Measurements from ENCODE around the gene HOXA6.

Gene HOXA6

DNA sequence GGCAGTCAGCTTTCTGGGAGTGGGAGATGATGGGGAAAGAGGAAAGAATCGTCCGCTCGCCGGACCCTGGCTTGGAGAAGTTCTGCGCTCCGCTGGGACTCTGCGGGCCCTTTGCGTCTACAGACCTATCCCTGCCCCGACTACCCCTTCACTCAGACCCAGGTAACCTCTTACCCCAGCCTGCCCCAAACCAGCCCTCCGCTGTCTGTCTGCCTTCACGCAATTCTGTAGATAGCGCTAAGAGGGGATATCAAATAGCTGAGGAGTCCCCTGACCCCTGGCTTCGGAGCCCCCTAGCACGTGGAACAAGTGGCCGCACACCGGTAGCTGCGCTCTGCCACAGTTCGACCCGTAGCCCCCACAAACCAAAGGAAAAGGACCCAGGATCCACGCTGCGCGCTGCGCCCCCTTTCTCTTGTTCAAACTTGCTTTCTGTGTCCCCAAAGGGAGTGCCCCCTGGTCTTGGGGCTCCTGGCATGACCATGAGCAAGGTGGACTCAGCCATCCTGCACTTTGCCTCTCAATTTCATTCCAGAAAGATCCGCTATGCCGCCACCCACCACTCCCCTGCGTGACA lies 24.0 kb downstream of the HOXA6 start:
- no peak for DNase-seq (ENCODE audit: low read depth in 2 of 2)

DNA sequence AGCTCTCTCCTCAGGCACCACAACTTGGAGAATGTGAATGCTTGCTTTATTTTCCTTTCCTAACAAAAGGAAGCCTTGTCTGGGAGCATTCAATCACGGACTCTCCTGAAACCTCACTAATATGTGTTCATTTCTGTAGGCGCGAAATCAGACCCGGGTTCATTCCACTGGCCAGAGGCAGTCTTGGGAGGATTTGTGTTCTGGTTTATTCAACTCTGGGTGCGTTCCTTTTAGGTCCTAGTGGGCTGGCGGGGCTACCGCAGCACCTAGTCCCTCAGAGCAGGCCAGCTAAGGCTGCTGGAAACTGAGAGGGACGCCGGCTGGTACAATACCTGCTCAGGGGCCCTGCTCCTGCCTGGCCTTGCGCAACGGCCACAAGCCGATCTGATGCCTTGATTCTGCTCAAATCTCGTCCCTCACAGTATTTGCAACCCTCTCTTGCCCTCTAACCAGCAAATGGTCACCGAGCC lies 24.5 kb downstream of the HOXA6 start:
- no peak for DNase-seq (ENCODE audit: low read depth in 2 of 2)

DNA sequence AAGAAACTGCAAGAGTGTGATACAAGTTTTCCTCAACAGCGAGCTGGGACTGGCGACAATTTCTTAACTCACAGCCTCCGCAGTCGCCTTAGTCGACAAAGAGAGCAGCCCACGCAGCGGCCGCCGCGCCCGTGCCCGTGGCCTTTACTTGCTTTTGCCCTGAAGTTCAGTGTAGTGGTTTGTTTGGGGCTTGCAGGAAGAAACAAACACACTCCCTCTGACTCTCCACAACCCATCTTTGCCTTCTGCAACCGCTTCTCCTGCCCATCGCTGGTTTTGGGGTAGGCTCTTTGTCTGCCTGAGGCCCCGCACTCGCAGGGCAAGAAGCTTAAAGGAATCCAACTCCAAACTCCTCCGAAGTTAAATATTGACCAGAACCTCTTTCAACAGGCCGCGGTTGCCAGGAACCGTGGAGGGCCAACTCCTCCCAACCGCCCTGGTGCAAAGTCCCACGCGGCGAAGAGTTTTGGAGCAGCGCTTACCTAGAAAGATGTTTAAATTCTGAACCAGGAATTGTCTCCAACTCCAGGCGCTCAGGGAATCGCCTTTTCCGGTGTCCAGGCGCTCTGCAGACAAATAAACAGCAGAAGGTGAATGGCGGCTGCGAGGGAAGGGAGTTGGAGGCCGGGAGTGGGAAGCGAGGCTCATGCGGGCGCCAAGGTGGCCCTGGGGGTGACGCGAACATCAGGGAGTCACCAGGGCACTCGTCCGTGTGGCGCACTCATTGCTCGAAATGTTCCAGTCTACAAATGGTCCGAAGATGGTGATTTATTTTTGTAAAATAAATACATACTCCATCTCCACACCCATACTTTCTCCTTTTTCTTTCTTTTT lies 25.3 kb downstream of the HOXA6 start:
- no peak for DNase-seq (ENCODE audit: low read depth in 2 of 2)

DNA sequence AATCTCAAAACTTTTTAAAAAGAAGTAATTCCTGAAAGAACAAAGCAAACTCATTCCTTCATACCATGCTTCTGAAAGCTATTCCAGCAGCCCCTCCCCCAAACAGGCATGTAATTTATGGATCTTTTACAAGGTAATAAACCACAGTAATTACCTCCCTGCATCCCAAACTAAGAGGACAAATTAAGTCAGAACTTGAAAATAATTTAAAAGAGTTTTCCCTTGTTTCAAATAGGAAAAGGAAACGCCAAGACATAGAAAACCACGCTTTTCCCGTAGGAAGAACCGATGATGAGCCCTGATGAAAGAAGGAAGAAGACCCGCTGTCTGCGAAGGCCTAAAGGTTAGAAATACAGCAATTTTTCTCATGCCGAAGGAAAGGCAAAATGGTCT lies 25.9 kb downstream of the HOXA6 start:
- DNase-seq (ENCODE audit: low read depth in 2 of 2), result no peak

DNA sequence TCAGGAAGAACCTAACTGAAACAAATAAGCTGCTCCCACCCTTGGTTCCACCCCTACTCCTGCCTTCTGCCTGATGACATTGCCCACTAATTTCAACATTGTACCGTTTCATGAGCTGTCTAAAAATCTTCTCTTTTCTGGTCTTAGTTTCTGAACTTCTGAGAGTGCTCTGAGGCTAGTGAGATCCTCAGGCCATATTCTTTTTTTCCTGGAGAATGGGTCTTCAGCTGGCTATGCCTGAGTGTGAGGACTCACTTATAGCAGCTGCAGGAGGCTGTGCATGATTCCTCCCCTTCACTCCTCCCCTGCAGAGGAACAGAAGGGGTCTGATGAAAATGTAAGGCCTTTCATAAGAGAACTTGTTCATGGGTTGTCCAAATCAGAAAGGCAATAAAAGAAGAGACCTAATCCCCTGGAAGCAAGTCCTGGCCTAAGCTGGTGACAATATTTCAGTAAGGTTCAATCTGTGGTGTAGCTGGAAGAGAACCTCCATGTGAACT lies 28.1 kb downstream of the HOXA6 start:
- DNase-seq (ENCODE audit: low read depth in 2 of 2), result no peak

DNA sequence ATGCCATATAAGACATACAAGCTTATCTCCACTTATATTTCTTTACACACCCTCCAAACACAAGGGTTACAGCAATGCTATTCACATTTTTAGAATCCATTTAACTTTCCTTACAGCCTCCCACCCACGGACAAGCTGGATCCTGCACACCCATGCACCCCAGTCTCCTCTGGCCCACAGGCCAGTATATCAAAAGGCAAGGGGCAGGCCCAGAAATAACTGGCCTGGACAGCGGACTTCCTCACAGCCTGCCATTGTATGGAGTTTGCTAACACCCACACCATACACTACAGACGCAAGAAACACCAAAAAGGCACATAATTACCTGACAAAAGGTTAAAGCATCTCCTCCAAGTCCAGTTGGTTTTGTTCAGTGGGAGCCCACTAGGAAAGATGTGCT lies 29.0 kb downstream of the HOXA6 start:
- no peak for DNase-seq (ENCODE audit: low read depth in 2 of 2)

DNA sequence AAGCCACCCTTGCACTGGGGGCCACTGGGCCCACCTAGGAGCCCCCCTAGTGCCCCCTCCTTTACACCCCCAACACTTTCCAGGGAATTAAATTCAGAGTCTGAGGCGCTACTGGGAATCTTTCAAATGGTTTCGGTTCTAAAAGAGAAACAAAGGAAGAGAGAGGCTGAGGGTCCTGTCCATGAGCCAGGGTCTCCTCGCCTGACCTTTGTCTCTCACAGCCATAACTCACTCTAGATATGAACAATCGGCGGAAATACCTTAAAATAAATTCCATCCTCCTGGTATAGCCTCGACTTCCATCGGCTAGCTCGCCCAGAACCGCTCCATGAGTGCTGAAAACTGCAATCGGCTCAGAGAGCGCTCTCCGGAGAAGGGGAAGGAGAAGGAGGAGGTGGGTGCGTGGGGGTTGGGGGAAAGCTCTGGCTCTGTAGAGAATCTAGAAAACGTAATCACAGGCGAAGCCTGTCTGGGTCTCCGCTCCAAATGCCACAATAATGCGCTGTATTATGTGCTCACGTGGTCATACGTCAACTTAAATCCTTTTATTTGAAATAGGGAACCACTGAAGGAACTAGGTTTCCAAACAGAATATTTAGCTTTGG lies 29.6 kb downstream of the HOXA6 start:
- DNase-seq (ENCODE audit: low read depth in 2 of 2), result no peak

DNA sequence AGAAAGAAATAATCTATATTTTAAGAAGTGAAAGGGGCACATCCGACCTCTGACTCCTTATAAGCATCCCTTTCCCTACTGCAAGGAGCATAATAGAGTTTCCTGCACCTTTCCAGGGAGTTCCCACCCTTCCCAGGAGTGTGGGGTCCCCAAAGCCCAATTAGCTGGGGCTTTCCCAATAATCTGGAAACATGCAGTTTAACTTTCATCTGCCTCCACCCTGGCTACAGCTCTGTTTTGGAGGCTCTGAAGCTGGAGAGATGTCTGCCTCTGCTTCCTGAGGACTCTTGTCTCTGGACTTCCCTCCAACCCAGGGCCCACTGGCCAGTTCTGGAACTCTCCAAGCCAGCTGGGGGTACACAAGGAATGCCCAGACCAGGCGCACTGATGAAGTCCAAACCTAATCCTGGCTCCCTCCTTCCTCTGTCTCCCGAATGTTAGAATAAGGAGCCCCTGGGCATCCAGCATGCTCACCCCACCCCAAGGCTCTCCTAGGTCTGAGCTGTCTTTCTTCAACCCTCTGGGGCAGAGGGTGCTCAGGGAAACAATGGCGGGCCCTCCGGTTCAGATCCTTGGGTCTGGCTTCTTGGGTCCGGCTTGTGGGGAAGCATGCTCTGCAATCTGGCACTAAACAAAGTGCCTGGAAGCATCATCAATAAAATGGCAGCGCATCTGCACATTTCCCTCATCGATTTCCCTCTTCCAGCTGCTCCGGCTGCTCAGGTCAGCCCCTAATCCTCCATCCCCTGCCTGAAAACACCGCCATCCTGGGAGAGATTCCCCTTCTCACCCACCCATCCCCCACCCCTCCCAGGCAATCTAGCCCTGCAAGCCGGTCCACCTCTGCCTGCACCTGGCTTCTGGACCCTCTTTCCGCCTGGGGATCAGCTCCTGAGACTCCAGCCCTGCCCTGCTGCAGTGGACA lies 30.4 kb downstream of the HOXA6 start:
- DNase-seq (ENCODE audit: low read depth in 2 of 2), result no peak

DNA sequence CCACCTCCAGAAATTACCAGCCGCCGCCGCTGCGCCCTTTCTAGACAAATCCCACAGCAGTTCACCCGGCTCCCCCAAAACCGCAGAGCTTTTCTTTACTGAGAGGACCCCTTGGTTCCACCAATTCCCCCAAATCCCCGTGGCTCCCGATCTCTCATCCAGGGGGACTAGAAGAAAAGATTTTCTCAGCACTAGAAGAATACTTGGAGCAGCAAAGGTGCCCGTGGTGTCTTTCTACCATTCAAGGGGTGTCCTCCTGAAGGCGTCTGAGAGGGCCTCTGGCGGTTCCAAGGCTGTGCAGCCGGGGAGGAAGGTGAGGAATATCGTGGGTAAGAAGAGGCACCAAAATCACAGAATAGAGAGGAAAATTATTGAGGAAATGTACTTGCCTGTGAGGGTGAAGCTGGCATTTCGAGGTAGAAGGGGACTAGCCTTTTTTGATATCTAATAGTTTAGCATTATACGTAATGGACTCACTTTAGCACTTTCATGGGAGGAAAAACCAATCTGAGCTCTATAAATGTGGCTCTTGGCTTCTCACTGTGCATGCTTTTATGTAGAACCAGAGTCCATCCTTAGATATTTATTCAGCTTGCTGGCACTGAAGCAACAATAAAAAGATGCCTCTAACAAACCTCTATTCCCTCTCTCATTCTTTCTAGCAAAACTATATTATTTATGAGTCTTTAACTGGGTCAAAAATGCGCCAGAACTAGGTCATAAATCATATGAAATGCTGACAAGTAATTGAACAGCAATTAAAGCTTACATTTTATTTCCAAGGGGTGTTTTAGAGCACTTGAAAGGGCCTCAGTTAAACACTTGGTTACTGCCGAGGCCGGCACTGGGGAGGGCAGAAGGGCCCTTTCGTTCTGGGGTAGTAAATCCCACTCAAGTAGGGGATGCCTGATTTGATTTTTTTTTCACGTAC lies 31.3 kb downstream of the HOXA6 start:
- DNase-seq (ENCODE audit: low read depth in 2 of 2), result no peak

DNA sequence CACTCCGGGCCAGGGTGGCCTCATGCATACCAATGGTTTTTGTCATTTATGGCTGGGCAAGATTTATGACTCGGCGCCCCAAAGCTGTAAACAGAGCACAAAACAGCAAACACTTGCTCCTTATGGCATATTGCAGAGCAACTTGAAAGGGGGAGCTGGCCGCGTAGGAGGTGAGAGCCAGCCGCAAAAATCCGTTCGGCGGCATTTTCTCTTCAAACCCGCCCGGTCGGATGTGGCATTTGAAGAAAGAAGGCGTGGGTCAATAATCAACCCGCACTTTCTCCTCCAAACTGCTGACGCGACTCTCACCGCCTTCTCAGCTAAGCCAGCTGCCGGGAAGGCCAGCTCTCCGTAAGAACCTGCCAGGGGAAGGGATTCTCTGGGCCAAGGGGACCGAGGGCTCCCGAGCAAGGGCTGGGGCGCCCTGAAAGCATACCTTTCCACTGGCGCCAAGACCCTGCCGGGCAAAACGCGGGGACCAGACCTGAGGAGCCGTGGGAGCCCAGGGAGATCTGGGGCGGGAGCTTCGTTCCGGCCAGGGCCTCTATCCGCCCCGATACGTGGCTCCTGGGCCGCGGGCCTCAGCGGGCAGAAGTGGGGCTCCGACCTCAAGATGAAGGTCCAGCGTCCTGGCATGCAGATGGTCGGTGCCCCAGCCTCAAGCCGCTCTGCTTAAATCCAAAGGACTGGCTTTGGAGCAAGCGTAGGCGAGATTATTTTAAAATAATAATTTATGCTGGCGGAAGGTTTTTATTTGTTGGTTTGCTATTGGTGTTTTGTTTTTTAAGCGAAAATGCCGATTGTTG lies 32.1 kb downstream of the HOXA6 start:
- DNase-seq (ENCODE audit: low read depth in 2 of 2), result no peak

DNA sequence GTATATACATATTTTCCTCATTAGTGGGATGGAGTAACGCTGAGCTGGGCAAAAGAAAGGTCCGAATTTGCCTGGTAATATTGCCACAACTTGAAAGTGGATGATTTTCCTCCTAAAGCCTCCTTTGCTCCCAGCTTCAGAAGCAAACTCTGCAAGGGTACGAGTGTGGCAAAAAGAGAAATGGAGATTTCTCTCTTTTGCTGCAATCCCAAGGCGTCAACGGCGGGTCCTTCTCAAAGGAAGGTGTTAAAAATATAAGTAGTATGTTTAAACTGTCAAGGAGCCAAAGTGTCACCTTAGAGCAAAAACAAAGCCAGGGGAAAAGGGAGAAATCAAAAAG lies 32.7 kb downstream of the HOXA6 start:
- DNase-seq (ENCODE audit: low read depth in 2 of 2), result no peak

DNA sequence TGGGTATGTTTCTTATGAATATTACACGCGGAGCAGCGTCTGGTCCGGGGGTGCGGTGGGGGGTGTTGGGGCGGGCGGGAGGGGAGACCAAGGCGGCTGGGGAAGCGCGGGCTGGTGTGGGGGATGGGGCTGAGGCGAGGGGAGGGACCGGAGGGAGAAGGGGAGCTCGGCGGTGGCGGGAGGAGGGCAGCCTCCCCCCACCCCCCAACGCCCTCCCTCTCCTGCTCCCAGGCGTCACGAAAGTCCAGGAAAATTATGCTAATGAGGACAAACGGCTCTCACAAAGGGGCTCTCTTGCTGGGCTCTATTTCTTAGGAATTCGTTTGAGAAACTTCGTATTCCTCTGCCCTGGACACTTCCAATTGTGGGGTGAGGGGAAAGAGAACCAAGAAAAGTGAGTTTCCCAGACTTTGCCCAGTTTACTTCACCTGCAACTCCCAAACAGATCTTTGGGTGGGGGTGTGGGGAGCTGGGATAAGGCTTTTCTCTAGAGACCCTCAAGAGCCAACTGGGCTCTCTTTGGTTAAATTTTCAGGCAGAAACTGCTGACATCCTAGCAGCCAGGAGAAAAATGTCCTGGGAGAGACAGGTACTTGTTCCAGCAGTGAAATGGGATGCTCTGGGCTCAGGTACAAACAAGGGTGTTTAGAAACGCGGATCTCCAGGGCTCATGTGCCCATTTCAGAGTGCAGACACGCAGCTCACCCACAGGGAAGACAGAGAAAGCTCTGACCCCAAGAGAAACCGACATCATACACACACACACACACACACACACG lies 33.4 kb downstream of the HOXA6 start:
- DNase-seq (ENCODE audit: low read depth in 2 of 2), result no peak

DNA sequence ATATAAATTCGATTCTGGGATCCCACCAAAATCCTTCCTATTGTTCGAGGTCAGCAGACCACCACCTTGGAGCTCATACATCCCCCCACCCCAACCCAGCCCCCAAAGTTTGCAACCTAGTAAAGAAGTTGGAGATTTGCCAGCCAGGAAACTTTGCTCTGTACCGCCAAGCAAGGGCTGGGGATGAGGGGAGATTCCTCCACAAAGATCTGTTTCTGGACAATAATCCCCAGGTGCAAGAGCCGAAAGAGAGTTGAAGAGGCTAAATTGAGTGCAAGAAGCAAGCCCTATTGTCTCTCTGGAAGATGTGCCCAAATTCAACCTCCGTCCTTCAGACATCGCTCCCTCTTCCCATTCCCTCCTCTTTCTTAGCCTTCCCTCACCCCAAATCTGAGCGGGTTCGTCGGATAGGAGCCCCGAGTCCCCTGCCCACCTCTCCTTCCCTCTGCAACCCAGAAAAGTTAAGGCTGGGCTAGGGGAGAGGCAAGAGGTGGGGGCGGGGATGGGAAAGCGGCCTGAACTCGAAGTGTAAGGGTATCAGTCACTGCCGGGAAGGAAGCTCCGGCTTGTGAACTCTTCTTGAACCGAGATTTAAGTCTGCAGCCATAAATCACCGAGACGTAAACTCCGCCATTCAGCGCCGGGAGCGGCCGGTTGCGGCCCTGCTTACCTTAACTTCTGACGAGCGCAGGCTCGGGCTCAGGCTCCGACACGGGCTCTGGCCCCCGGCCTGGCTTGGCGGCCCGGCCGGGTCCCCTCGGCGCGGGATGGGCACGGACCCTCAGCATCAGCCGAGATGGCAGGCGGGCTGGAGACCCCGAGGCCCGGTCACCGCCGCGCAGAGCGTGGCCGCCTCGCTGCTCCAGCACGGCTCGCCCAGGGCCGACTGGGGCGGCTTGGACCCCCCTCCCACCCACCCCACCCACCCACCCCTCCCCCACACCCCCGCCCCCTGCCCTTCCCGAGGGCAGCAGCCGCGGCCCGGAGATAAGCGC lies 34.3 kb downstream of the HOXA6 start:
- peak in 1 of 2 experiments; percentile 37 for DNase-seq (ENCODE audit: low read depth in 2 of 2)

DNA sequence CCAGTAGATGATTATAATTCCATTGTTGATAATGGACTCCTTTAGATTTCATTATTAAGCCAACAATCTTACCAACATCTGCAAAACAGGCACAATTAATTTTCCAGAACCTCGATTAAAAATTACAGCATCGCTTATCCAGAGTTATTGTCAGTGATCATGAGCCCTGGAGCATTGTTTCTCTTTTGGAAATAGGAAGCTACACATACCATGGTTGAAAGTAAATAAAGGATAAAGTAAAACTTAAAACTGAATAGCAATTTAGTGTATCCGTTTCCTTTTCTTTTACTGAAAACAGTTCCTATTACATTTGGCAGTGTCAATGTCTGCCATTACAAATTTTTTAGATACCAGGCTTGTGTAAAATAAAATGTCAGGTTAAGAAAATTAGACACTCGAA lies 35.2 kb downstream of the HOXA6 start:
- DNase-seq (ENCODE audit: low read depth in 2 of 2), result no peak

DNA sequence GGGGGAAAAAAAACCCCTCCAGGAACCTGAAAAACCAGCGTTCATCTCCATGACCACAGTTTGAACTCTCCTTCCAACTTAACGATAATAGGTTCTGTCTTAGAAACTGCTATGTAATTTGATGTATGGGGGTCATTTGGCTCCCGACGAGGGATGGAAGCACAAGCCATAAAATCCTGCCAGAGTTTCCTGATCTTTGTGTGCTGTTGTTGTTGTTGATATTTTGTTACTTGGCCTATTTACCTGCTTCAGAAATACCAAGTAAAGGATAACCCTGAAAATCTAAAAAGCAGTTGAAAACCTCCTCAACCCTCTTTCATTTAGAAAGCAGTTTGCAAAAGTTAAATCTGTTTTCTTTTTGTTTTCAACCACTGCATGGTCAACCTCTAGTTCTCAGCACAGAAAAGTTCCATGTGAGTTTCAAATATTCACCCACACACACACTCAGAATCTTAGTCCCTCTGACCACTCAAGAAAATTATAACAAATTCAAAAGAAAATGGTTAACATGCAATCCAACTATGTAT lies 35.8 kb downstream of the HOXA6 start:
- no peak for DNase-seq (ENCODE audit: low read depth in 2 of 2)

DNA sequence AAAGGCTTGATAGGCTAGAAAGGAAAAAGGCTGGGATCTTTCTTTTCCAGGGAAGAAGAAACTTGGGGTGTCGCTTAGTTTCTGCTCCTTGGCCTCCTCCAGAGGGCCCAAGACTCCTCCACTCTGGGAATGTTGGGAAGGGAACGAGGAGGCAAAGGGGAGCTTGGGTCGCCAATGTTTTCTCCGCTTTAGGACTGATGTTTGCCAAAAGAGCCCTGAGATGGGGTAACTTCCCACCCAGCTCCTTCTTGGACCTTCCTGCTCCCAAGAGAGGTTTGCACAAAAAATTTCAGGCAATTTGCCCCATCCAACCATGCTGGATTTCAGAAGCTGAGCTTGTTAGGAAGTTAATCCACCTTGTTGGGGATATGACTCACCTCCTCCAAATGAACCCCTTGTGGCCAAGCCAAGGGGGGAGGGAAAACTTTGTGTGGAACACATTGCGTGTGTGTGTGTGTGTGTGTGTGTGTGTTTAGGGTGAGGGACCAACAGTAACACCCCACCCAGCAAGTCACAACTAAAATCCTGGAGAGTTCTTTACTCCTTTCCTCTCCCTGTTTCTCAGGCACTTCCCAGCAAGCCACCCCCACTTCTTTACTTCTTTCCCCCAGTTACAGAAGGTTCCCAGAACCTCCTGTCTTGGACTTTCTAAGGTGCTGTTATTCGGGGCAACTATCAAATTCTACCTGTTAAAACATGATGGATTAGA lies 36.4 kb downstream of the HOXA6 start:
- DNase-seq (ENCODE audit: low read depth in 2 of 2), result peak; percentile 47 to 49

Measured in fibroblast of skin of left quadriceps (primary cell).